Activated T-cell treated with anti-CD3 and anti-CD28 coated beads, Interleukin-2, amount 50 U/mL, for 72 hours (primary cell): ENCODE measurements around the gene ATXN10. TPM values are rescaled to one million over a fixed set of nuclear protein-coding genes. Genes with fewer than 3 reads are reported as not detected.

Source experiments
- ATAC-seq, 2 donors: fragments of 150-1000 bp; cut with Tn5 transposase; replicated peaks in 1 of 2; 2 replicates each; pipeline ENCODE4 v1.10.0; 2021; ENCODE audit warnings: moderate library complexity in 2 of 2, mild to moderate bottlenecking in 1 of 2
- DNase-seq, 2 donors: peaks; one replicate each; pipeline ENCODE4 v3.0.0; 2021 to 2022; ENCODE audit warnings: mixed read lengths in 1 of 2
- H3K27ac Mint-ChIP-seq: one replicate; pipeline ENCODE4 v1.8.0; 2022; ENCODE audit warnings: mild to moderate bottlenecking, moderate library complexity, mixed read lengths
- H3K27me3 Mint-ChIP-seq: one replicate; pipeline ENCODE4 v1.8.0; 2022; ENCODE audit warnings: low read depth, mixed read lengths
- H3K36me3 Mint-ChIP-seq, 2 donors: one replicate each; pipeline ENCODE4 v1.8.0; 2022; ENCODE audit warnings: mixed read lengths in 2 of 2, mild to moderate bottlenecking in 1 of 2; ENCODE audit not compliant: insufficient read depth in 2 of 2
- H3K4me1 Mint-ChIP-seq: one replicate; pipeline ENCODE4 v1.8.0; 2022; ENCODE audit warnings: low read depth, mixed read lengths
- H3K4me3 Mint-ChIP-seq, 2 donors: one replicate each; pipeline ENCODE4 v1.8.0; 2022; ENCODE audit warnings: mild to moderate bottlenecking in 2 of 2, mixed read lengths in 2 of 2, moderate library complexity in 2 of 2
- H3K9me3 Mint-ChIP-seq, 2 donors: one replicate each; pipeline ENCODE4 v1.8.0; 2022; ENCODE audit warnings: mixed read lengths in 2 of 2
- total RNA-seq, 2 donors: library from RNA; stranded (reverse); gene quantifications; one replicate each; pipeline ENCODE4 v1.2.3, GENCODE V29; 2022

ATXN10 gene
- total RNA-seq, 2 donors from 2014 or later: 88.7 to 93.9 TPM

GRCh38 chr22:45802054-45802453, 130.4 kb downstream of the ATXN10 start:
- ATAC-seq (no peak), DNase-seq (no peak)
- Mint-ChIP-seq H3K4me1 (peaks cover 5% of the 10 kb centered on the region), H3K36me3 (peaks cover 4 to 7% of the 10 kb centered on the region in 2 donors), H3K9me3 (peaks cover 0 to under 1% of the 10 kb centered on the region in 2 donors), H3K4me3 (no peak overlapping the region), H3K27ac (no peak overlapping the region), H3K27me3 (no peaks in the 10 kb centered on the region)

DNA sequence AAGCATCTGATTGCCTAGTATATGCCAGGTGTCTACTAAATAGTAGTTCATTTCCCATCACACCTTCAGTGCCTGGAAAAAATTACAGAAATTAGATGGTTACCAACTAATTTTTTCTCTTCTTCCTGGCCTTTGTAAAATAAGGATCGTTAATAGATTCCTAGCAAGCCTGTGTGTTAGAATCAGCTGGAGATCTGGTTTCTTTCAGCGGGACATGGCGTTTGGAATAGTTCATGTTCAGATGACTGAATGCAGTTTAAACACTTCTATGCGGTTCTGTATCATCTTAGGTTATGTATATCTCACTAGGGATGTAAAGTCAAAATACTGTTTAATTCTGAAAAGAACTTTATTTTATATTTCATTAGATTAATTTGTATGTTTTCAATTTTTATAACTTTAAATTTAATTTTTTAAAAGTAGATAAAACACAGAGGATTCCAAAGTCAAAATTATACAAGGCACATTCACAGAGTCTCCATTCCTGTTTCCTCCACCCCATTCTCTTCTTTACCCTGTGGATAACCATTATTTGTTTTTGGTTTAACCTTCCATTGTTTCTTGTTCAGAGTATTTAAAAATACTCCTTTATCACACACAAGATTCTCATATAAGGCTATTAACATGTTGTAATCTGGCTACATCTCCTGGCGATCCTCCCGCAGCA, 132.8 kb downstream of the ATXN10 start:
- peaks cover 2 to 4% of the 10 kb centered on the region in 2 donors for H3K36me3 Mint-ChIP-seq
- ATAC-seq (no peak), DNase-seq (no peak)
- H3K4me1 Mint-ChIP-seq: peaks cover 5% of the 10 kb centered on the region
- no peaks in the 10 kb centered on the region for H3K27me3 Mint-ChIP-seq
- no peak overlapping the region for H3K27ac Mint-ChIP-seq
- H3K4me3 Mint-ChIP-seq: no peak overlapping the region
- no peaks in the 10 kb centered on the region for H3K9me3 Mint-ChIP-seq

- H3K9me3 Mint-ChIP-seq: no peaks in the 10 kb centered on the region
- no peak overlapping the region for H3K27ac Mint-ChIP-seq
Observed at GRCh38 chr22:45804986-45805325, 133.3 kb downstream of the ATXN10 start.

GRCh38 chr22:45805413-45805812, 133.8 kb downstream of the ATXN10 start:
- H3K4me1 Mint-ChIP-seq: peaks cover 5% of the 10 kb centered on the region
- peaks cover 2 to 7% of the 10 kb centered on the region in 2 donors for H3K36me3 Mint-ChIP-seq
- H3K9me3 Mint-ChIP-seq: no peaks in the 10 kb centered on the region

More at GRCh38 chr22:45804986-45805325, 133.3 kb downstream of the ATXN10 start:
- ATAC-seq (no peak), DNase-seq (no peak)
- Mint-ChIP-seq H3K36me3 (peaks cover 2 to 4% of the 10 kb centered on the region in 2 donors), H3K4me3 (no peak overlapping the region), H3K4me1 (peaks cover 5% of the 10 kb centered on the region), H3K27me3 (no peaks in the 10 kb centered on the region)

DNA sequence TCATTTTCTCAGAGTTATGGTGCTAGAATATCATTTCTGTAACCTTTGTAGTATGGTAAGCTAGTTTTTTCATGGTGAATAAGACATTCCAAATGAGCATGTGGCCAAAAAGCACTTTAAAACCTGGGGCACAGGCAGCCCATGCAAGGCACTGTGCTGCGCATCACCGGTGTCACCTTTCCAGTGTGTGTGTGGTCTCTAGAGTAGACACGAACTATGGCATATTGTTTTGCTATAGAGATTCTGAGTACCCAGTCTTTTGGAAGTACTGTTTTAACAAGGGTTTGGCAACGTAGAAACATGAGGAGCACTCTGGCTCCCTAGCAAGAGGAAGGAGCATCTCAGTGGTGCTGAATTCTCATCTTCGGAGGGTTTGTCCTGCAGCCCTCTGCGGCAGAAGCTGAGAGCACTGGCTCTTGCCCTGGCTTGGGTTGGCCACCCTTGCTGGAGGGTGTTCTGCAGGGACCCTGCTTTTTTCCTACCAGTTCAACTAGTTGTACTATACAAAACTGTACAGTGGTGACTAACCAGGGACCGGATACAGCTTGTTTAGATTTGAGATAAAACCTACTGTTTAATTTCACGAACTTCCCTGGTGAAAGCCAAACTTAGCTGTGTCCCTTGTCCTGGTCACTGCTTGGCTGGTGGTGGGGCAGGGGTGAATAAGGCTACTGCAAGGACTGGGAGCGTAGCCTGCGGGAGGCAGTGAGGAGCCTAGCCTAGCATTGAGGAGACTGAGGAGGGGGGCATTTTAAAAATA, 135.7 kb downstream of the ATXN10 start:
- Mint-ChIP-seq H3K27ac (no peak overlapping the region), H3K36me3 (peaks cover 4 to 13% of the 10 kb centered on the region in 2 donors), H3K27me3 (no peaks in the 10 kb centered on the region), H3K4me1 (peaks cover 5% of the 10 kb centered on the region), H3K4me3 (no peak overlapping the region), H3K9me3 (no peaks in the 10 kb centered on the region)
- no peak for DNase-seq
- ATAC-seq: no peak

More at GRCh38 chr22:45805413-45805812, 133.8 kb downstream of the ATXN10 start:
- DNase-seq (no peak), ATAC-seq (no peak)
- H3K4me3 Mint-ChIP-seq: no peak overlapping the region
- H3K27me3 Mint-ChIP-seq: no peaks in the 10 kb centered on the region
- H3K27ac Mint-ChIP-seq: no peak overlapping the region

DNA sequence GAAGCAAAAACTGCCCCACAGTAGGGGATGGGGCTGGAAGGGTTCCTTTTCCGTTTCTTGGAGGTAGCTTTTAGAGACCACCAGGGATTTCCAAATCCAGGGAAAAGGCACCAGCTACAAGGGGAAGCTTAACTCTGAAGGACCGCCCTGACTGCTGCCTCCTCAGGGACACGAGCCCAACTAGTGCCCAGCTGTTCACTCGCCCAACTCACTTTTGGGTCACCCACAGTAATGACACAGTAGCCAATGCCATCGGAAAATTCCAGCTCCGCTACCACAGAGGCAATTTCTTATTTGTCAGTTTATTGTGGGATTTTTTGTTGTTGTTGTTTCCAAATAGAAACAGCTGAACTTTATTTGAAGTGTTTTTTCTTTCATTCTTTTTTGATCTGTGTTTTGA, 141.3 kb downstream of the ATXN10 start:
- ATAC-seq: no peak
- H3K9me3 Mint-ChIP-seq: no peaks in the 10 kb centered on the region

DNA sequence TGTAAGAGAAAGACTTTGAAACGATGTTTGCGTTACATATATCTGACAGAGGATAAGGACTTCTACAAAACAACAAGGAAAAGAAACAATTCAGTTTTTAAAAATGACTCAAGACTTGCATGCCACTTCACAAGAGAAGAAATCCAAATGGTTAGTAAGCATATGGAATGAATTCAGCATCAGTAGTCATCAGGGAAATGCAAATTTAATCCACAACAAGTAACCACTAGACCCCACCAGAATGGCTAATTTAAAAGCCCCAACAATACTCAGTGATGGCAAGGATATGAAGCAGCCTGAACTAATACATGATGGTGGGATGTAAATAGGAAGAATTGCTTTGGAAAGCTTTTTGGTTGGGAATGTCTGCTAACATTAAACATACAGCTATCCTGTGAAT, 142.6 kb downstream of the ATXN10 start:
- H3K27me3 Mint-ChIP-seq: no peaks in the 10 kb centered on the region
- ATAC-seq (no peak), DNase-seq (no peak)
- H3K4me3 Mint-ChIP-seq: no peak overlapping the region
- H3K4me1 Mint-ChIP-seq: no peaks in the 10 kb centered on the region
- H3K9me3 Mint-ChIP-seq: no peaks in the 10 kb centered on the region
- peaks cover 3 to 11% of the 10 kb centered on the region in 2 donors for H3K36me3 Mint-ChIP-seq
- no peak overlapping the region for H3K27ac Mint-ChIP-seq

More for the DNA sequence above, 141.3 kb downstream of the ATXN10 start:
- DNase-seq: no peak
- Mint-ChIP-seq H3K27me3 (no peaks in the 10 kb centered on the region), H3K4me1 (no peaks in the 10 kb centered on the region), H3K27ac (no peak overlapping the region), H3K4me3 (no peak overlapping the region), H3K36me3 (peaks cover 4 to 11% of the 10 kb centered on the region in 2 donors)

- no peak overlapping the region for H3K4me3 Mint-ChIP-seq
- H3K27ac Mint-ChIP-seq: no peak overlapping the region
- ATAC-seq (no peak), DNase-seq (no peak)
- H3K27me3 Mint-ChIP-seq: no peaks in the 10 kb centered on the region
- peaks cover 3 to 7% of the 10 kb centered on the region in 2 donors for H3K36me3 Mint-ChIP-seq
- H3K9me3 Mint-ChIP-seq: no peaks in the 10 kb centered on the region
- H3K4me1 Mint-ChIP-seq: no peaks in the 10 kb centered on the region
Observed at GRCh38 chr22:45816776-45817175, 145.1 kb downstream of the ATXN10 start.

GRCh38 chr22:45817745-45818423, 146.2 kb downstream of the ATXN10 start:
- Mint-ChIP-seq H3K36me3 (peaks cover 0 to 2% of the 10 kb centered on the region in 2 donors), H3K27ac (no peak overlapping the region), H3K9me3 (no peaks in the 10 kb centered on the region), H3K27me3 (no peaks in the 10 kb centered on the region), H3K4me1 (no peaks in the 10 kb centered on the region), H3K4me3 (no peak overlapping the region)
- DNase-seq (no peak), ATAC-seq (no peak)

- DNase-seq (no peak), ATAC-seq (no peak)
- Mint-ChIP-seq H3K27ac (no peak overlapping the region), H3K36me3 (peaks cover 0 to 1% of the 10 kb centered on the region in 2 donors), H3K4me1 (no peaks in the 10 kb centered on the region), H3K9me3 (no peaks in the 10 kb centered on the region), H3K4me3 (no peak overlapping the region), H3K27me3 (no peaks in the 10 kb centered on the region)
Observed at GRCh38 chr22:45818424-45819085, 146.9 kb downstream of the ATXN10 start.

- no peak for DNase-seq
- no peaks in the 10 kb centered on the region for H3K9me3 Mint-ChIP-seq
- peaks cover 2 to 4% of the 10 kb centered on the region in 2 donors for H3K36me3 Mint-ChIP-seq
- no peak overlapping the region for H3K4me3 Mint-ChIP-seq
- ATAC-seq: no peak
- no peaks in the 10 kb centered on the region for H3K4me1 Mint-ChIP-seq
- no peak overlapping the region for H3K27ac Mint-ChIP-seq
- no peaks in the 10 kb centered on the region for H3K27me3 Mint-ChIP-seq
Observed at GRCh38 chr22:45819305-45819704, 147.7 kb downstream of the ATXN10 start.

DNA sequence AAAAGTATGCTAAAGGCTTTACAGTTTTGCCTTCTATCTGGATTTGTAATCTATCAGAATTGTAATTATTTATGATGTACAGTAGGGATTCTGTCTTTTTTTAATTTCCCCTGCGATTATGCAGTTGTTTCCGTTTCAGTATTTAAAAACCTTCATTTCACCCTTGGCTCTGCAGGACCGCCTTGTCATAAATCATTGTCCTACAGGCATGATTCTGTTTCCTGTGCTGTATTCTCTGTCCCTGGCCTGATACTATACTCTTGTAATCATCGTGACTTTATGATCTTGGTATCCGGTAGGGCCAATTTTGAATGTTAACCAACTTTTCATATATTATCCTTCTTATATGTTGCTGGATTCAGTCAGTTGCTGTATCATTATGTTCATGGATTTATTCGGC, 151.7 kb downstream of the ATXN10 start:
- Mint-ChIP-seq H3K4me3 (no peak overlapping the region), H3K36me3 (peaks cover 7 to 10% of the 10 kb centered on the region in 2 donors), H3K27me3 (no peaks in the 10 kb centered on the region), H3K4me1 (no peaks in the 10 kb centered on the region), H3K9me3 (no peaks in the 10 kb centered on the region), H3K27ac (no peak overlapping the region)
- no peak for DNase-seq
- ATAC-seq: no peak

DNA sequence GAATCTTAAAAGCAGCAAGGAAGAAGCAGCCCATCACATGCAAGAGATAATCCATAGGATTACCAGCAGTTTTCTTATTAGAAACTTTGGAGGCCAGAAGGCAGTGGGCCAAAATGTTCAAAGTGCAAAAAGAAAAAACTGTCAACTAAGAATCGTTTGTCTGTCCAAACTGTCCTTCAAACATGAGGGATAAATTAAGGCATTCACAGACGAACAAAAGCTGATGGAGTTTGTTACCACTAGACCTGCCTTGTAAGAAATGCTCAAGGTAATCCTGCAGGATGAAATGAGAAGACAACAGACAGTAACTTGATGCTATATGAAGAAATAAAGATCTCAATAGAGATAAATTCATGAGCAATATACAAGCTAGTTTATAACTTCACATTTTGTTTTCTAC, 154.9 kb downstream of the ATXN10 start:
- Mint-ChIP-seq H3K9me3 (no peaks in the 10 kb centered on the region), H3K27me3 (no peaks in the 10 kb centered on the region), H3K27ac (no peak overlapping the region), H3K36me3 (peaks cover 7 to 10% of the 10 kb centered on the region in 2 donors), H3K4me1 (no peaks in the 10 kb centered on the region), H3K4me3 (no peak overlapping the region)
- DNase-seq: no peak
- no peak for ATAC-seq
